Activated T-cell treated with anti-CD3 and anti-CD28 coated beads for 1 hour (primary cell): ENCODE results near the gene UQCRFS1.
"Not testable (repeated sequence)": the region's sequence is repeated elsewhere in the genome, so short reads cannot be mapped to it uniquely, and the experiment has no call there.

Source experiments
- DNase-seq: peaks from one replicate; pipeline ENCODE4 v3.0.0-alpha.2; 2020; ENCODE audit warnings: low read depth

UQCRFS1 gene

GRCh38 chr19:29212648-29213573, at the start of gene UQCRFS1:
Gene UQCRFS1 (minus strand): TSS chr19:29213151. CDS start chr19:29213118, 33 bp downstream.
- peak; percentile 95 for DNase-seq

- DNase-seq = no peak
These were observed 49.1 kb upstream of the UQCRFS1 start for GRCh38 chr19:29262085-29262484.

GRCh38 chr19:29260477-29261317, 47.7 kb upstream of the UQCRFS1 start:
- DNase-seq = no peak

- no peak for DNase-seq
These were observed 46.9 kb upstream of the UQCRFS1 start for GRCh38 chr19:29259867-29260281.

GRCh38 chr19:29259153-29259552, 46.2 kb upstream of the UQCRFS1 start:
- no peak for DNase-seq

GRCh38 chr19:29256516-29256915, 43.6 kb upstream of the UQCRFS1 start:
- no peak for DNase-seq

- no peak for DNase-seq
These were observed 43.0 kb upstream of the UQCRFS1 start for GRCh38 chr19:29255912-29256311.

- no peak for DNase-seq
These were observed 42.1 kb upstream of the UQCRFS1 start for GRCh38 chr19:29255006-29255405.

- DNase-seq = not testable (repeated sequence)
These were observed 36.8 kb upstream of the UQCRFS1 start for GRCh38 chr19:29249798-29250197.

GRCh38 chr19:29248332-29248844, 35.4 kb upstream of the UQCRFS1 start:
- DNase-seq = no peak

- DNase-seq = no peak
These were observed 34.9 kb upstream of the UQCRFS1 start for GRCh38 chr19:29247872-29248271.

- no peak for DNase-seq
These were observed 34.5 kb upstream of the UQCRFS1 start for GRCh38 chr19:29247471-29247870.

GRCh38 chr19:29247051-29247450, 34.1 kb upstream of the UQCRFS1 start:
- DNase-seq = no peak

GRCh38 chr19:29245215-29245614, 32.3 kb upstream of the UQCRFS1 start:
- no peak for DNase-seq

GRCh38 chr19:29241324-29241723, 28.4 kb upstream of the UQCRFS1 start:
- DNase-seq = no peak

- DNase-seq = no peak
These were observed 26.3 kb upstream of the UQCRFS1 start for GRCh38 chr19:29239213-29239776.

GRCh38 chr19:29233591-29233990, 20.6 kb upstream of the UQCRFS1 start:
- no peak for DNase-seq

- no peak for DNase-seq
These were observed 19.4 kb upstream of the UQCRFS1 start for GRCh38 chr19:29232315-29232852.

GRCh38 chr19:29231306-29231705, 18.4 kb upstream of the UQCRFS1 start:
- not testable (repeated sequence) for DNase-seq

GRCh38 chr19:29217616-29218015, 4.7 kb upstream of the UQCRFS1 start:
- no peak for DNase-seq

- no peak for DNase-seq
These were observed 3.1 kb upstream of the UQCRFS1 start for GRCh38 chr19:29216021-29216420.

GRCh38 chr19:29215322-29215845, 2.4 kb upstream of the UQCRFS1 start:
- DNase-seq = no peak
